GM12878 (cell line): ENCODE results near the gene SLC6A3. TPM values are rescaled to one million over a fixed set of nuclear protein-coding genes. Genes with fewer than 3 reads are reported as not detected.

ENCODE experiments used
- ATAC-seq: fragments of 200-7000 bp; cut with Tn5 transposase; 3 replicates; pipeline ENCODE4 v1.9.1; 2020; ENCODE audit warnings: mild to moderate bottlenecking, moderate library complexity
- BruUV-seq: library from RNA; stranded (reverse); fragments of 400-500 nt; replicated peaks from 2 replicates; lab custom pipeline; 2021; lab: Mats Ljungman, UMichigan
- CTCF ChIA-PET: fragments of 300-600 bp; sonication (Branson Sonifier 250); formaldehyde crosslinking; extraction: SDS; loops from one replicate; lab custom pipeline; 2021; ENCODE audit warnings: inconsistent platforms; lab: Yijun Ruan, JAX
- POLR2A ChIA-PET: fragments of 350-600 bp; formaldehyde crosslinking; extraction: SDS; loops from one replicate; lab custom pipeline; 2021; ENCODE audit warnings: inconsistent platforms; lab: Charles Lee
- RAD21 ChIA-PET: fragments of 300-600 bp; sonication (Branson Sonifier 250); formaldehyde crosslinking; loops from one replicate; lab custom pipeline; 2023; ENCODE audit warnings: antibody characterized with exemption; ENCODE audit not compliant: unreplicated experiment; lab: Charles Lee
- SMC1A ChIA-PET: fragments of 300-600 bp; sonication (Branson Sonifier 250); formaldehyde crosslinking; loops from one replicate; lab custom pipeline; 2023; ENCODE audit not compliant: unreplicated experiment, uncharacterized antibody; lab: Charles Lee
- DNase-seq: peaks from one replicate; pipeline ENCODE4 v3.0.0-alpha.2; 2011; ENCODE audit warnings: low read depth, low spot score
- FAIRE-seq: peaks from 3 replicates; lab custom pipeline; 2011; peaks lifted over from hg19 to GRCh38; lab: Jason Lieb, UNC
- H2AFZ ChIP-seq: 2 replicates; pipeline ENCODE4 v1.6.0; 2011; ENCODE audit warnings: low read depth, low read length, control low read depth; ENCODE audit not compliant: control insufficient read depth
- H3K27ac ChIP-seq: 2 replicates; pipeline ENCODE4 v1.5.1; 2011; ENCODE audit warnings: control low read depth; ENCODE audit not compliant: control insufficient read depth, insufficient read depth
- H3K27me3 ChIP-seq, 2 experiments: replicated peaks in 1 of 2; 2 replicates each; pipeline versions ENCODE4 v1.6.0 to v1.6.1; 2011; ENCODE audit warnings: low read length in 1 of 2; ENCODE audit not compliant: control insufficient read depth in 2 of 2, insufficient read depth in 2 of 2
- H3K36me3 ChIP-seq, 2 experiments: 2 replicates each; pipeline ENCODE4 v1.5.1; 2011; ENCODE audit warnings: low read length in 1 of 2; ENCODE audit not compliant: control insufficient read depth in 2 of 2, insufficient read depth in 2 of 2
- H3K4me1 ChIP-seq: 2 replicates; pipeline ENCODE4 v1.6.1; 2011; ENCODE audit warnings: mild to moderate bottlenecking, low read length, moderate library complexity, mixed read lengths; ENCODE audit not compliant: control insufficient read depth, insufficient read depth
- H3K4me2 ChIP-seq: 2 replicates; pipeline ENCODE4 v1.6.0; 2011; ENCODE audit warnings: control low read depth; ENCODE audit not compliant: control insufficient read depth, insufficient read depth
- H3K4me3 ChIP-seq: fragments of 200-600 bp; sonication (generic); 2 replicates; pipeline ENCODE4 v1.5.1; 2016
- H3K79me2 ChIP-seq: 2 replicates; pipeline ENCODE4 v1.6.0; 2011; ENCODE audit warnings: low read length; ENCODE audit not compliant: control insufficient read depth, insufficient read depth
- H3K9ac ChIP-seq: 2 replicates; pipeline ENCODE4 v1.8.0; 2011; ENCODE audit warnings: low read length, control low read depth, mixed read lengths; ENCODE audit not compliant: control insufficient read depth, insufficient read depth
- H3K9me3 ChIP-seq: replicated peaks from 3 replicates; pipeline ENCODE4 v1.5.1; 2011; ENCODE audit warnings: mild to moderate bottlenecking, low read length; ENCODE audit not compliant: control insufficient read depth, insufficient read depth
- H4K20me1 ChIP-seq: 2 replicates; pipeline ENCODE4 v1.6.0; 2011; ENCODE audit not compliant: control insufficient read depth, insufficient read depth
- CBFB ChIP-seq: IDR thresholded peaks from 2 replicates; pipeline ENCODE4 v1.6.1; 2016; ENCODE audit warnings: antibody characterized with exemption, low read depth
- NFYB ChIP-seq: IDR thresholded peaks from 2 replicates; pipeline ENCODE4 v1.6.1; 2011; ENCODE audit warnings: low read depth, mild to moderate bottlenecking, low read length, improper control_type of control experiment, moderate library complexity; ENCODE audit not compliant: insufficient read depth
- RAD51 ChIP-seq: fragments of 450-650 bp; IDR thresholded peaks from 2 replicates; pipeline ENCODE4 v1.6.1; 2016; ENCODE audit warnings: moderate library complexity, mild to moderate bottlenecking, inconsistent platforms
- SREBF1 ChIP-seq: IDR thresholded peaks from 2 replicates; pipeline ENCODE4 v1.6.1; 2012; ENCODE audit warnings: mild to moderate bottlenecking, low read length
- SRF ChIP-seq, 2 experiments: IDR thresholded peaks; 2 replicates each; pipeline ENCODE4 v1.6.1; 2011; ENCODE audit warnings: low read depth in 2 of 2, low read length in 2 of 2, mild to moderate bottlenecking in 1 of 2, moderate library complexity in 1 of 2
- in situ Hi-C: fragments of 300-500 bp; cut with MboI; formaldehyde crosslinking; loops from 9 replicates; pipeline ENCODE4 v1.14.3; 2018; ENCODE audit warnings: mixed read lengths
- intact Hi-C: fragments of 100-400 bp; cut with micrococcal nuclease; formaldehyde crosslinking; loops from one replicate; pipeline ENCODE4 v1.14.2; 2022; ENCODE audit not compliant: unreplicated experiment
- polyA plus RNA-seq, 11 experiments: library from polyadenylated mRNA; depleted of rRNA in 4 of 11; unstranded in 6 of 11; stranded (reverse) in 5 of 11; fragments of >200 nt; fragmentation: Nextera tagmentation in 4 of 11; fragmentation: Illumina TruSeq in 1 of 11; extraction: Ambion mirVana in 4 of 11; extraction: Trizol in 1 of 11; gene quantifications; 1 replicate in 1 of 11; 2 replicates in 10 of 11; pipeline versions ENCODE4 v1.2.1 to v1.2.3, GENCODE V29; 2011 to 2016; ENCODE audit warnings: inconsistent platforms in 2 of 11, missing spikeins in 2 of 11, low read depth in 1 of 11
- total RNA-seq, 4 experiments: library from RNA; depleted of rRNA in 3 of 4; stranded (reverse); fragments of >200 nt in 3 of 4; fragmentation: Illumina TruSeq in 1 of 4; extraction: Trizol in 1 of 4; gene quantifications; 2 replicates each; pipeline versions ENCODE4 v1.2.1 to v1.2.3, GENCODE V29; 2013 to 2021
- TF ChIP-seq, protein P1 (sequence below): IDR thresholded peaks from 2 replicates; pipeline ENCODE4 v1.6.1; 2012; ENCODE audit warnings: mild to moderate bottlenecking, low read depth, low read length

Gene SLC6A3
- total and polyA plus RNA-seq, 10 of the 15 experiments (the other 5 are each of a cell fraction or from before 2014, with no cell fraction given), result 0.01 TPM; not detected in 9

DNA sequence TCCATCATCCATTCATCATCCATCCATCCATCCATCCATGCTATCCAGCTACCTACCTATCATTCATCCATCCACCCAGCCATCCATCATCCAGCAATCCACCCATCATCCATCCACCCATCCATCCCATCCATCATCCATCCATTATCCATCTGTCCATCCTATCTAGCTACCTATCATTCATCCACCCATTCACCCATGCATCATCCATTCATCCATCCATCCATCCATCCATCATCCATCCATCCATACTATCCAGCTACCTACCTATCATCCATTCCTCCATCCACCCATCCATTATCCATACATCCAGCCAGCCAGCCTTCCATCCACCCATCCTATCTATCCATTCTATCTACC, 26.3 kb downstream of the SLC6A3 start:
- ChIA-PET RAD21 (no interaction called here), CTCF (no interaction called here), SMC1A (no interaction called here), POLR2A (no interaction called here)
- no TSS peak for BruUV-seq
- FAIRE-seq, result no peak
- no peak for ATAC-seq
- Histone ChIP-seq H2AFZ (no peak overlapping the region), H3K4me2 (no peak overlapping the region), H3K4me1 (no peaks in the 10 kb centered on the region), H3K27ac (no peak overlapping the region), H3K27me3 (no peaks in the 10 kb centered on the region; a peak in 1 of 4 replicates), H3K4me3 (no peak overlapping the region), H3K79me2 (no peaks in the 10 kb centered on the region), H3K9me3 (no peaks in the 10 kb centered on the region), H3K36me3 (no peaks in the 10 kb centered on the region), H4K20me1 (no peaks in the 10 kb centered on the region; the same call in 1 of the 2 replicates), H3K9ac (no peak overlapping the region)
- TF ChIP-seq SRF (IDR thresholded peaks at IDR 0.05; ENCODE audit: low read depth in 2 of 2, low read length in 2 of 2), result no peak
- no peak for TF ChIP-seq CBFB
- no peak for TF ChIP-seq RAD51
- TF ChIP-seq, protein P1, sequence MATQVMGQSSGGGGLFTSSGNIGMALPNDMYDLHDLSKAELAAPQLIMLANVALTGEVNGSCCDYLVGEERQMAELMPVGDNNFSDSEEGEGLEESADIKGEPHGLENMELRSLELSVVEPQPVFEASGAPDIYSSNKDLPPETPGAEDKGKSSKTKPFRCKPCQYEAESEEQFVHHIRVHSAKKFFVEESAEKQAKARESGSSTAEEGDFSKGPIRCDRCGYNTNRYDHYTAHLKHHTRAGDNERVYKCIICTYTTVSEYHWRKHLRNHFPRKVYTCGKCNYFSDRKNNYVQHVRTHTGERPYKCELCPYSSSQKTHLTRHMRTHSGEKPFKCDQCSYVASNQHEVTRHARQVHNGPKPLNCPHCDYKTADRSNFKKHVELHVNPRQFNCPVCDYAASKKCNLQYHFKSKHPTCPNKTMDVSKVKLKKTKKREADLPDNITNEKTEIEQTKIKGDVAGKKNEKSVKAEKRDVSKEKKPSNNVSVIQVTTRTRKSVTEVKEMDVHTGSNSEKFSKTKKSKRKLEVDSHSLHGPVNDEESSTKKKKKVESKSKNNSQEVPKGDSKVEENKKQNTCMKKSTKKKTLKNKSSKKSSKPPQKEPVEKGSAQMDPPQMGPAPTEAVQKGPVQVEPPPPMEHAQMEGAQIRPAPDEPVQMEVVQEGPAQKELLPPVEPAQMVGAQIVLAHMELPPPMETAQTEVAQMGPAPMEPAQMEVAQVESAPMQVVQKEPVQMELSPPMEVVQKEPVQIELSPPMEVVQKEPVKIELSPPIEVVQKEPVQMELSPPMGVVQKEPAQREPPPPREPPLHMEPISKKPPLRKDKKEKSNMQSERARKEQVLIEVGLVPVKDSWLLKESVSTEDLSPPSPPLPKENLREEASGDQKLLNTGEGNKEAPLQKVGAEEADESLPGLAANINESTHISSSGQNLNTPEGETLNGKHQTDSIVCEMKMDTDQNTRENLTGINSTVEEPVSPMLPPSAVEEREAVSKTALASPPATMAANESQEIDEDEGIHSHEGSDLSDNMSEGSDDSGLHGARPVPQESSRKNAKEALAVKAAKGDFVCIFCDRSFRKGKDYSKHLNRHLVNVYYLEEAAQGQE, result no peak
- no peak for TF ChIP-seq SREBF1
- TF ChIP-seq NFYB, result no peak
- DNase-seq, result no peak
- intact Hi-C loops, result no loop called here
- in situ Hi-C loops, result no loop called here
